Measurements from ENCODE around the gene USP25. TPM values are rescaled to one million over a fixed set of nuclear protein-coding genes. Genes with fewer than 3 reads are reported as not detected.
A peak's percentile ranks its signal among the peaks of the same experiment; 100 is the strongest.

The USP25 gene
- total RNA-seq, 4 donors from 2014 or later = 37.4 to 107 (median 69.2) TPM

GRCh38 chr21:15826908-15827601, 97.3 kb downstream of the USP25 start:
- no peaks in the 10 kb centered on the region for H3K27me3 ChIP-seq
- no peak for DNase-seq
- intact Hi-C loops (cut with DNase I; ENCODE audit: low total_unique reads) (no loop called here), in situ Hi-C loops (cut with MboI; ENCODE audit: low pct_ligation_motif_present in 1 of 4, low pct_unique_long_range_greater_than_20kb in 1 of 4, low sequenced_read_pairs in 3 of 4) (no loop called here)
- WGBS, 2 donors (ENCODE audit: low coverage in 1 of 2) = 88 to 92% methylated on average over 6 to 8 of the region's 8 CpGs
- H3K36me3 ChIP-seq = peaks cover 0 to 12% (median 5%) of the 10 kb centered on the region in 4 donors
- H3K4me3 ChIP-seq = no peak overlapping the region
- no peak overlapping the region for H3K27ac ChIP-seq
- TF ChIP-seq POLR2AphosphoS5 (IDR thresholded peaks at IDR 0.05) (no peak), CTCF (IDR thresholded peaks at IDR 0.05) (no peak), POLR2A (IDR thresholded peaks at IDR 0.05) (no peak), EP300 (IDR thresholded peaks at IDR 0.05; ENCODE audit: low read depth) (no peak)
- H3K9me3 ChIP-seq = no peaks in the 10 kb centered on the region
- H3K4me1 ChIP-seq = peaks cover 0 to 17% (median 3%) of the 10 kb centered on the region in 4 donors

GRCh38 chr21:15831497-15831896, 101.7 kb downstream of the USP25 start:
- intact Hi-C loops (cut with DNase I; ENCODE audit: low total_unique reads) = no loop called here
- in situ Hi-C loops (cut with MboI; ENCODE audit: low pct_ligation_motif_present in 1 of 4, low pct_unique_long_range_greater_than_20kb in 1 of 4, low sequenced_read_pairs in 3 of 4) = no loop called here
- Histone ChIP-seq H3K27ac (no peak overlapping the region), H3K36me3 (peaks cover 0 to 20% (median 8%) of the 10 kb centered on the region in 4 donors), H3K4me3 (no peak overlapping the region), H3K4me1 (peaks cover 0 to 7% (median 0%) of the 10 kb centered on the region in 4 donors), H3K27me3 (no peaks in the 10 kb centered on the region), H3K9me3 (no peaks in the 10 kb centered on the region)
- 75 to 81% methylated on average over 4 of the region's 4 CpGs for WGBS, 2 donors (ENCODE audit: low coverage in 1 of 2)
- no peak for DNase-seq
- no peak for TF ChIP-seq EP300 (IDR thresholded peaks at IDR 0.05; ENCODE audit: low read depth)
- no peak for TF ChIP-seq POLR2AphosphoS5 (IDR thresholded peaks at IDR 0.05)
- no peak for TF ChIP-seq CTCF (IDR thresholded peaks at IDR 0.05)
- no peak for TF ChIP-seq POLR2A (IDR thresholded peaks at IDR 0.05)

- DNase-seq = no peak
- H3K4me1 ChIP-seq = peaks cover 3 to 20% (median 8%) of the 10 kb centered on the region in 4 donors
- peak; percentile 10 to 30 (median 15) for TF ChIP-seq POLR2AphosphoS5 (IDR thresholded peaks at IDR 0.05)
- TF ChIP-seq POLR2A (IDR thresholded peaks at IDR 0.05) = no peak
- no peak for TF ChIP-seq CTCF (IDR thresholded peaks at IDR 0.05)
- TF ChIP-seq EP300 (IDR thresholded peaks at IDR 0.05; ENCODE audit: low read depth) = no peak
- peaks cover 0 to 16% (median 0%) of the 10 kb centered on the region in 4 donors for H3K36me3 ChIP-seq
- in situ Hi-C loops (cut with MboI; ENCODE audit: low pct_ligation_motif_present in 1 of 4, low pct_unique_long_range_greater_than_20kb in 1 of 4, low sequenced_read_pairs in 3 of 4) (no loop called here), intact Hi-C loops (cut with DNase I; ENCODE audit: low total_unique reads) (no loop called here)
- H3K4me3 ChIP-seq = no peak overlapping the region
- H3K27ac ChIP-seq = peak overlapping the region; percentile 59 to 75 (median 74)
- H3K27me3 ChIP-seq = no peaks in the 10 kb centered on the region
- 33 to 40% methylated on average over 3 to 4 of the region's 4 CpGs for WGBS, 2 donors (ENCODE audit: low coverage in 1 of 2)
- H3K9me3 ChIP-seq = no peaks in the 10 kb centered on the region
Observed at GRCh38 chr21:15837645-15838044, 107.9 kb downstream of the USP25 start.

- intact Hi-C loops (cut with DNase I; ENCODE audit: low total_unique reads) = no loop called here
- Histone ChIP-seq H3K27ac (no peak overlapping the region), H3K36me3 (peaks cover 0 to 10% (median 0%) of the 10 kb centered on the region in 4 donors), H3K27me3 (no peaks in the 10 kb centered on the region), H3K4me1 (peaks cover 3 to 20% (median 8%) of the 10 kb centered on the region in 4 donors), H3K4me3 (no peak overlapping the region), H3K9me3 (no peaks in the 10 kb centered on the region)
- TF ChIP-seq EP300 (IDR thresholded peaks at IDR 0.05; ENCODE audit: low read depth) = no peak
- TF ChIP-seq POLR2AphosphoS5 (IDR thresholded peaks at IDR 0.05) = no peak
- TF ChIP-seq POLR2A (IDR thresholded peaks at IDR 0.05) = no peak
- no peak for TF ChIP-seq CTCF (IDR thresholded peaks at IDR 0.05)
- in situ Hi-C loops (cut with MboI; ENCODE audit: low pct_ligation_motif_present in 1 of 4, low pct_unique_long_range_greater_than_20kb in 1 of 4, low sequenced_read_pairs in 3 of 4) = no loop called here
- 99 to 100% methylated on average over 2 of the region's 2 CpGs for WGBS, 2 donors (ENCODE audit: low coverage in 1 of 2)
- DNase-seq = no peak
Observed at GRCh38 chr21:15839026-15839425, 109.2 kb downstream of the USP25 start.
